HepG2 (cell line): ENCODE results near the gene IPO8.

Experiments
- CTCF ChIP-seq: sonication (generic); formaldehyde crosslinking; IDR thresholded peaks from 2 replicates; pipeline ENCODE4 v1.5.0; 2020; ENCODE audit warnings: mild to moderate bottlenecking, missing genetic modification reagents, moderate library complexity
- MAFG ChIP-seq: sonication (generic); formaldehyde crosslinking; IDR thresholded peaks from 2 replicates; pipeline ENCODE4 v1.5.1; 2020; ENCODE audit warnings: mild to moderate bottlenecking, missing genetic modification reagents
- NFRKB ChIP-seq: fragments of 450-650 bp; IDR thresholded peaks from 2 replicates; pipeline ENCODE4 v1.6.1; 2017
- ZNF317 ChIP-seq: sonication (generic); formaldehyde crosslinking; IDR thresholded peaks from 2 replicates; pipeline ENCODE4 v1.5.0; 2020; ENCODE audit warnings: mild to moderate bottlenecking, missing genetic modification reagents
- ZNF660 ChIP-seq: sonication (generic); formaldehyde crosslinking; IDR thresholded peaks from 2 replicates; pipeline ENCODE4 v1.5.1; 2020; ENCODE audit warnings: mild to moderate bottlenecking, low read depth, missing genetic modification reagents, borderline replicate concordance

DNA sequence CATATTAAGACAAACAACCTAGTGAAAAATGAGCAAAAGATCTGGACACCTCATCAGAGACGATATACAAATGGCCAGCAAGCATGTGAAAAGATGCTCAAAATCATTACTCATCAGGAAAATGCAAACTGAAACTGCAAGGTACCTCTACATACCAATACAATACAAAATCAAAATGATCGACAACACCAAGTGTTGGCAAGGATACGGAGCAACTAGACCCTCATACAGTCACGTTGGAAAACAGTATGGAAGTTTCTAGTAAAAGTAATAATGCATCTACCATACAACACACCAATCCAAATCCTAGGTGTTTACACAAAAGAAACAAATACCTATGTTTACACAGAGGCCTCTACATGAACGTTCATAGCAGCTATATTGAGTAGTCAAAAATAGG lies 99.9 kb downstream of the IPO8 start:
- TF ChIP-seq CTCF (no peak), ZNF660 (CRISPR knock-in tag) (no peak), NFRKB (no peak), ZNF317 (CRISPR knock-in tag) (no peak), MAFG (CRISPR knock-in tag) (no peak)
